ENCODE data around the gene VEZT. TPM values are rescaled to one million over a fixed set of nuclear protein-coding genes. Genes with fewer than 3 reads are reported as not detected.
"Not testable (repeated sequence)": the region's sequence is repeated elsewhere in the genome, so short reads cannot be mapped to it uniquely, and the experiment has no call there.

Gene VEZT
- polyA plus RNA-seq, 3 donors, result 14.6 to 20.6 (median 16.7) TPM

DNA sequence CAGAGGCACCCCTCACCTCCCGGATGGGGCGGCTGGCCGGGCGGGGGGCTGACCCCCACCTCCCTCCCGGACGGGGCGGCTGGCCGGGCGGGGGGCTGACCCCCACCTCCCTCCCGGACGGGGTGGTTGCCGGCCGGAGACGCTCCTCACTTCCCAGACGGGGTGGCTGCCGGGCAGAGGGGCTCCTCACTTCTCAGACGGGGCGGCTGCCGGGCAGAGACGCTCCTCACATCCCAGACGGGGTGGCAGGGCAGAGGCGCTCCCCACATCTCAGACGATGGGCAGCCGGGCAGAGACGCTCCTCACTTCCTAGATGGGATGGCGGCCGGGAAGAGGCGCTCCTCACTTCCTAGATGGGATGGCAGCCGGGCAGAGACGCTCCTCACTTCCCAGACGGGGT, 18.0 kb downstream of the VEZT start:
- Histone ChIP-seq H4K20me1 (ENCODE audit: insufficient read depth, low read length) (peaks cover 16% of the 10 kb centered on the region), H3K79me2 (ENCODE audit: insufficient read depth, low read length) (peaks cover 14% of the 10 kb centered on the region)
- H3K9me3 Mint-ChIP-seq; H3K9me3 ChIP-seq (replicated peaks in 1 of 2; ENCODE audit: control insufficient read depth in 1 of 2, insufficient read depth in 1 of 2, low read length in 2 of 2); H3K4me3 ChIP-seq (replicated peaks in 1 of 3; ENCODE audit: low read depth in 2 of 3, low read length in 3 of 3); H3K4me1 Mint-ChIP-seq; H3K27ac Mint-ChIP-seq; H3K4me1 ChIP-seq (ENCODE audit: control insufficient read depth in 1 of 2, insufficient read depth in 2 of 2, low read length in 2 of 2); H3K27me3 Mint-ChIP-seq (ENCODE audit: low read depth in 3 of 3); intact Hi-C loops (cut with micrococcal nuclease); H3K9ac ChIP-seq (ENCODE audit: insufficient read depth, low read length, poor library complexity, severe bottlenecking); H3K27ac ChIP-seq (ENCODE audit: low read depth in 1 of 2, low read length in 2 of 2); H2AFZ ChIP-seq (ENCODE audit: insufficient read depth, low read depth, low read length, poor library complexity, severe bottlenecking); DNase-seq; H3K27me3 ChIP-seq (ENCODE audit: control insufficient read depth in 2 of 2, insufficient read depth in 2 of 2, low read length in 2 of 2); H3K36me3 ChIP-seq (replicated peaks in 1 of 2; ENCODE audit: control insufficient read depth in 1 of 2, insufficient read depth in 2 of 2, low read length in 2 of 2); H3K4me2 ChIP-seq (replicated peaks; ENCODE audit: extremely low read depth, low read length, poor library complexity, severe bottlenecking); H3K4me3 Mint-ChIP-seq: not testable (repeated sequence)
- peaks cover 7 to 19% of the 10 kb centered on the region in 2 donors for H3K36me3 Mint-ChIP-seq
- 100% methylated on average over 7 of the region's 31 CpGs for WGBS (ENCODE audit: insufficient coverage)

DNA sequence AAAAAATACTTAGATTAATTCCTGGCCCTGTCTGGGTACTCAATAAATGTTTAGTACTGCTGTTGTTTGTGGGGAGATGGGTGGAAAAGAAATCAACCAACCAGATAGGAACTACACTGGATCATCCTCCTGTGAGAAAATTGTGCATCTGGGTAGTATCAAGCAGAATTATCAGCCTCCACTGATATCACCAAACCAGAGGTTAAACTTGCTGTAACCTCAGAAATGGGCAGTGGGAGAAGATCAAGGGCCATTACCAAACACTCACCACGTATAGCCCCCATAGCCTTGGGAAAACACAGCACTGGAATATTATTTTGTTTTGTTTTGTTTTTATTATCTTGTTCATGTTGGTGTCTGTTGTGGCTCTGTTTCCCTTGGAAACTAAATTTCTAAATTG, 19.7 kb downstream of the VEZT start:
- Histone ChIP-seq H3K27me3 (ENCODE audit: control insufficient read depth in 2 of 2, insufficient read depth in 2 of 2, low read length in 2 of 2) (no peaks in the 10 kb centered on the region), H3K4me1 (ENCODE audit: control insufficient read depth in 1 of 2, insufficient read depth in 2 of 2, low read length in 2 of 2) (no peaks in the 10 kb centered on the region), H2AFZ (ENCODE audit: insufficient read depth, low read depth, low read length, poor library complexity, severe bottlenecking) (no peak overlapping the region), H3K27ac (ENCODE audit: low read depth in 1 of 2, low read length in 2 of 2) (no peak overlapping the region), H3K9ac (ENCODE audit: insufficient read depth, low read length, poor library complexity, severe bottlenecking) (no peak overlapping the region), H3K9me3 (replicated peaks in 1 of 2; ENCODE audit: control insufficient read depth in 1 of 2, insufficient read depth in 1 of 2, low read length in 2 of 2) (no peaks in the 10 kb centered on the region), H3K36me3 (replicated peaks in 1 of 2; ENCODE audit: control insufficient read depth in 1 of 2, insufficient read depth in 2 of 2, low read length in 2 of 2) (peaks cover 3% of the 10 kb centered on the region in 2 donors), H3K4me3 (replicated peaks in 1 of 3; ENCODE audit: low read depth in 2 of 3, low read length in 3 of 3) (no peak overlapping the region), H3K79me2 (ENCODE audit: insufficient read depth, low read length) (peaks cover 16% of the 10 kb centered on the region), H3K4me2 (replicated peaks; ENCODE audit: extremely low read depth, low read length, poor library complexity, severe bottlenecking) (no peak overlapping the region), H4K20me1 (ENCODE audit: insufficient read depth, low read length) (peaks cover 12% of the 10 kb centered on the region)
- Mint-ChIP-seq H3K36me3 (peaks cover 7 to 24% of the 10 kb centered on the region in 2 donors), H3K4me3 (no peak overlapping the region), H3K27ac (no peak overlapping the region), H3K9me3 (peaks cover 0 to 8% (median 2%) of the 10 kb centered on the region in 7 donors), H3K4me1 (peaks cover 4% of the 10 kb centered on the region), H3K27me3 (ENCODE audit: low read depth in 3 of 3) (peaks cover 0 to 2% (median 0%) of the 10 kb centered on the region in 3 donors)
- DNase-seq, result no peak
- TF ChIP-seq, protein P1, sequence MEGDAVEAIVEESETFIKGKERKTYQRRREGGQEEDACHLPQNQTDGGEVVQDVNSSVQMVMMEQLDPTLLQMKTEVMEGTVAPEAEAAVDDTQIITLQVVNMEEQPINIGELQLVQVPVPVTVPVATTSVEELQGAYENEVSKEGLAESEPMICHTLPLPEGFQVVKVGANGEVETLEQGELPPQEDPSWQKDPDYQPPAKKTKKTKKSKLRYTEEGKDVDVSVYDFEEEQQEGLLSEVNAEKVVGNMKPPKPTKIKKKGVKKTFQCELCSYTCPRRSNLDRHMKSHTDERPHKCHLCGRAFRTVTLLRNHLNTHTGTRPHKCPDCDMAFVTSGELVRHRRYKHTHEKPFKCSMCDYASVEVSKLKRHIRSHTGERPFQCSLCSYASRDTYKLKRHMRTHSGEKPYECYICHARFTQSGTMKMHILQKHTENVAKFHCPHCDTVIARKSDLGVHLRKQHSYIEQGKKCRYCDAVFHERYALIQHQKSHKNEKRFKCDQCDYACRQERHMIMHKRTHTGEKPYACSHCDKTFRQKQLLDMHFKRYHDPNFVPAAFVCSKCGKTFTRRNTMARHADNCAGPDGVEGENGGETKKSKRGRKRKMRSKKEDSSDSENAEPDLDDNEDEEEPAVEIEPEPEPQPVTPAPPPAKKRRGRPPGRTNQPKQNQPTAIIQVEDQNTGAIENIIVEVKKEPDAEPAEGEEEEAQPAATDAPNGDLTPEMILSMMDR (IDR thresholded peaks at IDR 0.05), result no peak
- intact Hi-C loops (cut with micrococcal nuclease), result no loop called here
- no CpG with 5 or more reads among the region's 1 CpG for WGBS (ENCODE audit: insufficient coverage)

Data from CD14-positive monocyte (primary cell).